ENCODE measurements around the gene RHEBL1.

Gene RHEBL1

DNA sequence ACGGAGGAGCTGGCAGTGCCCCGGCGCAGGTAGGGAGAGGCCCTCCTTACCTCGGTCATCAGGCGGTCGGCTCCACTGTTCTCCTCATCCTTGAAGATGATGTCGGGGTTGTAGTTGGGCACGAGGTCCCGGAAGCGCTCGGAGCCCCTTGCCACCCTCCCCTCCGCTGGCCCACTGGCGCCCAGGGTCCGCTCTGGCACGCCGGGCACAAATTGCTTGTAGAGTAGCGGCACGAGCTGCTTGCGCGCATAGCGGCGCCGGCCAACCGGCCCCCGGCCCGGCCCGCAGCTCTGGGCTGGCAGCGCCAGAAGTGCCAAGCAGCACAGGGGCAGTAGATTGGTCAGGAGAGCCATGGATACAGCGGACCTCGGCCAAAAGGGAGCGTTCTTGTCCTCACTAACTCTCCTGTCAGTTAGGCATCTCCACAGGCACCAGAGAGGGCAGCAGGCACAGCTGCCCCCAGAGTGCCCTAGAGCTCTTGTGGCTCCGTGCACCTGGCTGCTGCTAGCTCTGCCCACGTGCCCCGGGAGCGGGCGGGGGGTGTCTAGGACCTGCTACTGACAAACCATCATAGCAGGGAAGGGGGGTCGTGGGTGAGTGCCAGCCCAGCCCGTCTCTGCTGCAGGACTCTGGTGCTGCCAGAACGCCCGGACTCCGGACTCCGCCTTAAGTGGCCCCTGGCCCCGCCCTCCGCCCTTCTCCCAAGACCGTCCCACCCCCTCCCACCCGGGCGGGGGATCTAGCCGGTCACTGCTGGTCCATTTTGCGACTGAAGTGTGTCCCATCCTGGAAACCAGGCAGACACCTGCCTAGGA lies 24.6 kb upstream of the RHEBL1 start, which contains the start of gene DHH:
DHH (minus strand) TSS at position 642 of the 815 bp plus-strand sequence; CDS start at position 353, 289 bp downstream.
- TF ChIP-seq POLR2AphosphoS5 (IDR thresholded peaks at IDR 0.05; ENCODE audit: low read depth, low read length) = no peak
- no peak for TF ChIP-seq FOXP2 (optimal IDR thresholded peaks at IDR 0.05; ENCODE audit: borderline replicate concordance, extremely low read depth, extremely low read length, insufficient read depth)
- TF ChIP-seq SIN3A (IDR thresholded peaks at IDR 0.05; ENCODE audit: borderline replicate concordance, insufficient read depth, low read length) = no peak
- TF ChIP-seq, protein P1, sequence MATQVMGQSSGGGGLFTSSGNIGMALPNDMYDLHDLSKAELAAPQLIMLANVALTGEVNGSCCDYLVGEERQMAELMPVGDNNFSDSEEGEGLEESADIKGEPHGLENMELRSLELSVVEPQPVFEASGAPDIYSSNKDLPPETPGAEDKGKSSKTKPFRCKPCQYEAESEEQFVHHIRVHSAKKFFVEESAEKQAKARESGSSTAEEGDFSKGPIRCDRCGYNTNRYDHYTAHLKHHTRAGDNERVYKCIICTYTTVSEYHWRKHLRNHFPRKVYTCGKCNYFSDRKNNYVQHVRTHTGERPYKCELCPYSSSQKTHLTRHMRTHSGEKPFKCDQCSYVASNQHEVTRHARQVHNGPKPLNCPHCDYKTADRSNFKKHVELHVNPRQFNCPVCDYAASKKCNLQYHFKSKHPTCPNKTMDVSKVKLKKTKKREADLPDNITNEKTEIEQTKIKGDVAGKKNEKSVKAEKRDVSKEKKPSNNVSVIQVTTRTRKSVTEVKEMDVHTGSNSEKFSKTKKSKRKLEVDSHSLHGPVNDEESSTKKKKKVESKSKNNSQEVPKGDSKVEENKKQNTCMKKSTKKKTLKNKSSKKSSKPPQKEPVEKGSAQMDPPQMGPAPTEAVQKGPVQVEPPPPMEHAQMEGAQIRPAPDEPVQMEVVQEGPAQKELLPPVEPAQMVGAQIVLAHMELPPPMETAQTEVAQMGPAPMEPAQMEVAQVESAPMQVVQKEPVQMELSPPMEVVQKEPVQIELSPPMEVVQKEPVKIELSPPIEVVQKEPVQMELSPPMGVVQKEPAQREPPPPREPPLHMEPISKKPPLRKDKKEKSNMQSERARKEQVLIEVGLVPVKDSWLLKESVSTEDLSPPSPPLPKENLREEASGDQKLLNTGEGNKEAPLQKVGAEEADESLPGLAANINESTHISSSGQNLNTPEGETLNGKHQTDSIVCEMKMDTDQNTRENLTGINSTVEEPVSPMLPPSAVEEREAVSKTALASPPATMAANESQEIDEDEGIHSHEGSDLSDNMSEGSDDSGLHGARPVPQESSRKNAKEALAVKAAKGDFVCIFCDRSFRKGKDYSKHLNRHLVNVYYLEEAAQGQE (IDR thresholded peaks at IDR 0.05; ENCODE audit: insufficient read depth in 1 of 2, low read depth in 2 of 2, low read length in 2 of 2) = no peak
- no peak for TF ChIP-seq TAF1 (IDR thresholded peaks at IDR 0.05; ENCODE audit: borderline replicate concordance, insufficient read depth, low read length)

GRCh38 chr12:49093792-49094159 lies 24.0 kb upstream of the RHEBL1 start:
- no peak for TF ChIP-seq SIN3A (IDR thresholded peaks at IDR 0.05; ENCODE audit: borderline replicate concordance, insufficient read depth, low read length)
- TF ChIP-seq POLR2AphosphoS5 (IDR thresholded peaks at IDR 0.05; ENCODE audit: low read depth, low read length) = no peak
- TF ChIP-seq, protein P1 (IDR thresholded peaks at IDR 0.05; ENCODE audit: insufficient read depth in 1 of 2, low read depth in 2 of 2, low read length in 2 of 2) = no peak
- TF ChIP-seq TAF1 (IDR thresholded peaks at IDR 0.05; ENCODE audit: borderline replicate concordance, insufficient read depth, low read length) = no peak
- no peak for TF ChIP-seq FOXP2 (optimal IDR thresholded peaks at IDR 0.05; ENCODE audit: borderline replicate concordance, extremely low read depth, extremely low read length, insufficient read depth)

- no peak for TF ChIP-seq FOXP2 (optimal IDR thresholded peaks at IDR 0.05; ENCODE audit: borderline replicate concordance, extremely low read depth, extremely low read length, insufficient read depth)
- TF ChIP-seq SIN3A (IDR thresholded peaks at IDR 0.05; ENCODE audit: borderline replicate concordance, insufficient read depth, low read length) = no peak
- no peak for TF ChIP-seq POLR2AphosphoS5 (IDR thresholded peaks at IDR 0.05; ENCODE audit: low read depth, low read length)
- TF ChIP-seq, protein P1 (IDR thresholded peaks at IDR 0.05; ENCODE audit: insufficient read depth in 1 of 2, low read depth in 2 of 2, low read length in 2 of 2) = no peak
- TF ChIP-seq TAF1 (IDR thresholded peaks at IDR 0.05; ENCODE audit: borderline replicate concordance, insufficient read depth, low read length) = no peak
Measured at GRCh38 chr12:49092816-49093406, 23.1 kb upstream of the RHEBL1 start.

DNA sequence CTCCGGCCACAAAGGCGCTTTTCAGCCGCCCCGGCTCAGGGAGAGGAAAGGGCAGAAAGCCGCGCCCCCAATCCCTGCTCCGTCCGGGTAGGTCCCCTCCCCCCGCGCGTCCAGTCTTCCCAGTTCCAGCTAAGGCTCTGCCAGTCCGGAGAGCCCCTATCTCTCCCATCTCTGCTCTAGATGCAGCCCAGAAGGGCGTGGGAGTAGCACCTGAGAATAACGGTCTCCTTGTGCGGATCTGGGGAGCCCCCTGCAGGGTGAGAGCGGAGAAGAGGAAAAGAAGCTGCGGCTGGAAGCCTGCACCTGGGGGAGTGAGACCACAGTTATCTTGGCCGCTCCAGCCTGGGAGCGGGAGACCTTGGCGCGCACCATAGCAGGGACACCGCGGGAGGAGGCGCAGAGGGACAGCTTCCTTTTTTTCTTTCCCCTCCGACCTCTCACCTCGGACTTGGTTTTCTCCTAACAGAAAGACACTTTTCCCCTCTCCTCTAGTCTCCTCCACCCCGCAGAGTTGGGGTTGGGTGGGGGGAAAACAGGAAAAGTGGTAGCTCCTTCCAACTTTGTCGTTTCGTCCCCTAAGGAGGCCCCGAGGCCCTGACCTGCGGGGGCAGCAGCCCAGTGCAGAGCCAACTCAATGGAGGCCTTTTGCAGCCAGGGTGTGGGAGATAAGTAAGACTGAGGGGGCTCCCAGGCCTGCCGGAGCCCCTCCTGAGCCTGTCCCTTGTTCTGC lies 22.5 kb upstream of the RHEBL1 start:
- TF ChIP-seq FOXP2 (optimal IDR thresholded peaks at IDR 0.05; ENCODE audit: borderline replicate concordance, extremely low read depth, extremely low read length, insufficient read depth) (no peak), SIN3A (IDR thresholded peaks at IDR 0.05; ENCODE audit: borderline replicate concordance, insufficient read depth, low read length) (no peak), TAF1 (IDR thresholded peaks at IDR 0.05; ENCODE audit: borderline replicate concordance, insufficient read depth, low read length) (no peak), POLR2AphosphoS5 (IDR thresholded peaks at IDR 0.05; ENCODE audit: low read depth, low read length) (no peak)
- TF ChIP-seq, protein P1 (IDR thresholded peaks at IDR 0.05; ENCODE audit: insufficient read depth in 1 of 2, low read depth in 2 of 2, low read length in 2 of 2) = no peak

All from PFSK-1 (cell line).